ENCODE results near the gene LMF2. TPM values are rescaled to one million over a fixed set of nuclear protein-coding genes. Genes with fewer than 3 reads are reported as not detected.
"Not testable (repeated sequence)": the region's sequence is repeated elsewhere in the genome, so short reads cannot be mapped to it uniquely, and the experiment has no call there.

The LMF2 gene
- total RNA-seq, 1 donor from 2014 or later, result 57.0 TPM

- H3K36me3 ChIP-seq, result no peaks in the 10 kb centered on the region
- no peak overlapping the region for H3K4me3 ChIP-seq
- intact Hi-C loops (cut with DNase I), result loop anchor here (5.0 kb wide), 1 partner anchor 42 kb away; the partner anchor contains the start of gene CHKB
- TF ChIP-seq POLR2AphosphoS5 (IDR thresholded peaks at IDR 0.05; ENCODE audit: insufficient read depth in 1 of 2, low read depth in 1 of 2) (no peak), CTCF (IDR thresholded peaks at IDR 0.05) (no peak), POLR2A (IDR thresholded peaks at IDR 0.05) (no peak)
- H3K9me3 ChIP-seq, result no peaks in the 10 kb centered on the region
- H3K27ac ChIP-seq, result peak overlapping the region; percentile 96
- DNase-seq (ENCODE audit: extremely low spot score in 2 of 2), result no peak
- no peaks in the 10 kb centered on the region for H3K27me3 ChIP-seq
- H3K4me1 ChIP-seq, result peaks cover 52% of the 10 kb centered on the region
Observed at GRCh38 chr22:50540381-50540780, 32.9 kb upstream of the LMF2 start.

GRCh38 chr22:50537765-50538164 is 30.3 kb upstream of the LMF2 start:
- no peak overlapping the region for H3K4me3 ChIP-seq
- H3K27ac ChIP-seq, result peak overlapping the region; percentile 96
- no peak for DNase-seq (ENCODE audit: extremely low spot score in 2 of 2)
- intact Hi-C loops (cut with DNase I), result no loop called here
- H3K9me3 ChIP-seq, result no peaks in the 10 kb centered on the region
- H3K27me3 ChIP-seq, result no peaks in the 10 kb centered on the region
- H3K36me3 ChIP-seq, result no peaks in the 10 kb centered on the region
- TF ChIP-seq POLR2A (IDR thresholded peaks at IDR 0.05) (no peak), POLR2AphosphoS5 (IDR thresholded peaks at IDR 0.05; ENCODE audit: insufficient read depth in 1 of 2, low read depth in 1 of 2) (no peak), CTCF (IDR thresholded peaks at IDR 0.05) (no peak)
- H3K4me1 ChIP-seq, result peaks cover 37% of the 10 kb centered on the region

- intact Hi-C loops (cut with DNase I), result no loop called here
- Histone ChIP-seq H3K36me3 (no peaks in the 10 kb centered on the region), H3K4me3 (no peak overlapping the region), H3K27ac (no peak overlapping the region), H3K4me1 (peaks cover 40% of the 10 kb centered on the region), H3K27me3 (no peaks in the 10 kb centered on the region), H3K9me3 (no peaks in the 10 kb centered on the region)
- no peak for DNase-seq (ENCODE audit: extremely low spot score in 2 of 2)
- TF ChIP-seq POLR2AphosphoS5 (IDR thresholded peaks at IDR 0.05; ENCODE audit: insufficient read depth in 1 of 2, low read depth in 1 of 2), result no peak
- TF ChIP-seq CTCF (IDR thresholded peaks at IDR 0.05), result no peak
- no peak for TF ChIP-seq POLR2A (IDR thresholded peaks at IDR 0.05)
Observed at GRCh38 chr22:50536226-50536625, 28.7 kb upstream of the LMF2 start.

- DNase-seq (ENCODE audit: extremely low spot score in 2 of 2), result no peak
- intact Hi-C loops (cut with DNase I), result no loop called here
- TF ChIP-seq POLR2AphosphoS5 (IDR thresholded peaks at IDR 0.05; ENCODE audit: insufficient read depth in 1 of 2, low read depth in 1 of 2), result no peak
- TF ChIP-seq POLR2A (IDR thresholded peaks at IDR 0.05), result no peak
- no peak for TF ChIP-seq CTCF (IDR thresholded peaks at IDR 0.05)
- Histone ChIP-seq H3K4me3 (no peak overlapping the region), H3K36me3 (no peaks in the 10 kb centered on the region), H3K9me3 (no peaks in the 10 kb centered on the region), H3K27ac (no peak overlapping the region), H3K4me1 (peaks cover 42% of the 10 kb centered on the region), H3K27me3 (no peaks in the 10 kb centered on the region)
Observed at GRCh38 chr22:50535113-50535512, 27.6 kb upstream of the LMF2 start.

GRCh38 chr22:50533856-50534711 is 26.6 kb upstream of the LMF2 start:
- DNase-seq (ENCODE audit: extremely low spot score in 2 of 2); H3K4me3 ChIP-seq; H3K9me3 ChIP-seq; H3K27ac ChIP-seq; H3K27me3 ChIP-seq; H3K36me3 ChIP-seq; intact Hi-C loops (cut with DNase I): not testable (repeated sequence)
- peak in 1 of 2 donors; percentile 25 for TF ChIP-seq POLR2A (IDR thresholded peaks at IDR 0.05)
- peaks cover 40% of the 10 kb centered on the region for H3K4me1 ChIP-seq
